Colonic mucosa (tissue), 4 donors: Measurements from ENCODE around the gene KIAA1549. TPM values are rescaled to one million over a fixed set of nuclear protein-coding genes. Genes with fewer than 3 reads are reported as not detected.
"Not testable (repeated sequence)": the region's sequence is repeated elsewhere in the genome, so short reads cannot be mapped to it uniquely, and the experiment has no call there.

Experiments used
- DNase-seq: peaks from one replicate; pipeline ENCODE4 v3.0.0-alpha.2; 2020
- H3K27ac ChIP-seq: fragments of 200-600 bp; one replicate; pipeline ENCODE4 v1.8.0; 2021
- H3K27me3 ChIP-seq: fragments of 200-600 bp; one replicate; pipeline ENCODE4 v1.8.0; 2021
- H3K36me3 ChIP-seq: fragments of 200-600 bp; one replicate; pipeline ENCODE4 v1.8.0; 2021
- H3K4me1 ChIP-seq: fragments of 200-600 bp; one replicate; pipeline ENCODE4 v1.8.0; 2021; ENCODE audit warnings: mild to moderate bottlenecking
- H3K4me3 ChIP-seq: fragments of 200-600 bp; one replicate; pipeline ENCODE4 v1.8.0; 2021
- H3K9ac ChIP-seq, 2 donors: one replicate each; pipeline ENCODE4 v1.7.0; 2013; ENCODE audit warnings: control low read depth in 2 of 2, low read depth in 2 of 2, low read length in 2 of 2
- H3K9me3 ChIP-seq: fragments of 200-600 bp; one replicate; pipeline ENCODE4 v1.8.0; 2021
- intact Hi-C: fragments of 100-400 bp; cut with DNase I; formaldehyde crosslinking; loops from one replicate; pipeline ENCODE4 v1.14.1; 2022
- total RNA-seq, 2 donors: library from RNA; stranded (reverse); fragmentation: NEBNext Ultra II Directional in 1 of 2; extraction: Animal tissue kit (Norgen Biotek cat#: 25700) in 1 of 2; gene quantifications; one replicate each; pipeline ENCODE4 v1.2.1, GENCODE V29; 2021
- TF ChIP-seq, protein P1 (sequence below): fragments of 200-600 bp; IDR thresholded peaks from one replicate; pipeline ENCODE4 v1.8.0; 2022; ENCODE audit warnings: antibody characterized with exemption, mild to moderate bottlenecking
- donor health status: healthy.
- donor health status: DM: no; HTN: no; CAD: no.
- donor health status: DM: no; HTN: no; CAD: no.

The KIAA1549 gene
- total RNA-seq, 2 donors from 2014 or later = 2.9 to 3.5 TPM

DNA sequence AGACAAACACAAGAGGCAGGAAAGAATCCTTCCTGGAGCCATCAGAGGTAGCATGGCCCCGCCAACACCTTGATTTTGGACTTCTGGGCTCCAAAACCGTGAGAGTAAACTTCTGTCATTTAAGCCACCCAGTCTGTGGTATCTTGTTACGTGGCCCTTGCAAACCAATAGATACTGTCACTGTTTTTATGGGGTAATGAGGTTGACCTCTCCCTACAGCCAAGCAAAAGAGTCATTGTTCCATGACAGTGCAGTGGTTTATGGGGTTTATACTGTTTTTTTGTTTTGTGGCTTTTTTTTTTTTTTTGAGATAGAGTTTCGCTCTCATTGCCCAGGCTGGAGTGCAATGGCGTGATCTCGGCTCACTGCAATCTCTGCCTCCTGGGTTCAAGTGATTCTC is 32.8 kb downstream of the KIAA1549 start:
- H3K36me3 ChIP-seq = no peaks in the 10 kb centered on the region
- TF ChIP-seq, protein P1, sequence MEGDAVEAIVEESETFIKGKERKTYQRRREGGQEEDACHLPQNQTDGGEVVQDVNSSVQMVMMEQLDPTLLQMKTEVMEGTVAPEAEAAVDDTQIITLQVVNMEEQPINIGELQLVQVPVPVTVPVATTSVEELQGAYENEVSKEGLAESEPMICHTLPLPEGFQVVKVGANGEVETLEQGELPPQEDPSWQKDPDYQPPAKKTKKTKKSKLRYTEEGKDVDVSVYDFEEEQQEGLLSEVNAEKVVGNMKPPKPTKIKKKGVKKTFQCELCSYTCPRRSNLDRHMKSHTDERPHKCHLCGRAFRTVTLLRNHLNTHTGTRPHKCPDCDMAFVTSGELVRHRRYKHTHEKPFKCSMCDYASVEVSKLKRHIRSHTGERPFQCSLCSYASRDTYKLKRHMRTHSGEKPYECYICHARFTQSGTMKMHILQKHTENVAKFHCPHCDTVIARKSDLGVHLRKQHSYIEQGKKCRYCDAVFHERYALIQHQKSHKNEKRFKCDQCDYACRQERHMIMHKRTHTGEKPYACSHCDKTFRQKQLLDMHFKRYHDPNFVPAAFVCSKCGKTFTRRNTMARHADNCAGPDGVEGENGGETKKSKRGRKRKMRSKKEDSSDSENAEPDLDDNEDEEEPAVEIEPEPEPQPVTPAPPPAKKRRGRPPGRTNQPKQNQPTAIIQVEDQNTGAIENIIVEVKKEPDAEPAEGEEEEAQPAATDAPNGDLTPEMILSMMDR = no peak
- no peak for DNase-seq
- no peaks in the 10 kb centered on the region for H3K9me3 ChIP-seq
- H3K4me3 ChIP-seq = no peak overlapping the region
- intact Hi-C loops = no loop called here
- H3K27me3 ChIP-seq = no peaks in the 10 kb centered on the region
- H3K4me1 ChIP-seq = no peaks in the 10 kb centered on the region
- no peak overlapping the region for H3K9ac ChIP-seq
- no peak overlapping the region for H3K27ac ChIP-seq

DNA sequence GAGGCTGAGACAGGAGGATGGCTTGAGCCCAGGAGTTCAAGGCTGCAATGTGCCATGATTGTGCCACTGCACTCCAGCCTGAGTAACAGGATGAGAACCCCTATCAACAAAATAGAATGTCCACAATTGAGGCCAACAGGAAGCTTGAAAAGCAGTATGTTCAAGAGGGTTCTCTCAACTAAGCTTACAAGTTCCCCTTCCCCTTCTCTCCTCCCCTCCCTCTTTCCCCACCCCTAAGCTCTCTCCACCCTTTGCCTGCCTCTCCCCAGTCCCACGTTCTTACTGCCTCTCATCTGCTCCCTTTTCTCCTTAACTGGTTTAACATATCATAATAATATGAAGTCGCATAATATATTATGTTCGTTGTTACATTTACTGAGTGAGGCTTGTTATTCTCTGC is 35.4 kb downstream of the KIAA1549 start:
- H3K27ac ChIP-seq = no peak overlapping the region
- no peaks in the 10 kb centered on the region for H3K36me3 ChIP-seq
- H3K4me1 ChIP-seq = no peaks in the 10 kb centered on the region
- no peak overlapping the region for H3K9ac ChIP-seq
- DNase-seq = no peak
- H3K4me3 ChIP-seq = no peak overlapping the region
- H3K27me3 ChIP-seq = no peaks in the 10 kb centered on the region
- intact Hi-C loops = no loop called here
- TF ChIP-seq, protein P1 = no peak
- H3K9me3 ChIP-seq = no peaks in the 10 kb centered on the region

- no peaks in the 10 kb centered on the region for H3K27me3 ChIP-seq
- TF ChIP-seq, protein P1 = no peak
- no peak overlapping the region for H3K9ac ChIP-seq
- H3K4me1 ChIP-seq = no peaks in the 10 kb centered on the region
- H3K27ac ChIP-seq = no peak overlapping the region
- H3K4me3 ChIP-seq = no peak overlapping the region
- intact Hi-C loops = no loop called here
- no peak for DNase-seq
- H3K36me3 ChIP-seq = no peaks in the 10 kb centered on the region
- no peaks in the 10 kb centered on the region for H3K9me3 ChIP-seq
These were observed 36.0 kb downstream of the KIAA1549 start for GRCh38 chr7:138945154-138945553.

DNA sequence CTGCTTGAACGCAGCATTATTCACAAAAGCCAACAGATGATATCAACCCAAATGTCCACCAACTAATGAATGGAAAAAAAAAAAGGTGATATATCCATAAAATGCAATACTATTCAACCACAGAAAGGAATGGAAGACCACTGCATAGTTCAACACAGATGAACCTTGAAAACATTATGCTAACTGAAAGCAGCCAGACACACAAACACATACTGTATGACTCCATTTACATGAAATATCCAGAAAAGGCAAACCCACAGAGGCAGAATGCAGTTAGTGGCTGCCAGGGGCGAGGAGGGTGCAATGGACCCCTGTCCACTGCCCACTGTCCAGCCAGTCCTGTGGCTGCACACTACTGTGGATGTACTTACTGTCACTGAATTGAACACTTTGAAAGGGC is 36.6 kb downstream of the KIAA1549 start:
- H3K4me1 ChIP-seq = no peaks in the 10 kb centered on the region
- H3K9me3 ChIP-seq = no peaks in the 10 kb centered on the region
- DNase-seq = no peak
- intact Hi-C loops = no loop called here
- H3K4me3 ChIP-seq = no peak overlapping the region
- no peak overlapping the region for H3K27ac ChIP-seq
- H3K9ac ChIP-seq = no peak overlapping the region
- H3K36me3 ChIP-seq = no peaks in the 10 kb centered on the region
- TF ChIP-seq, protein P1 = no peak
- no peaks in the 10 kb centered on the region for H3K27me3 ChIP-seq

- TF ChIP-seq, protein P1 = no peak
- no peaks in the 10 kb centered on the region for H3K36me3 ChIP-seq
- intact Hi-C loops = no loop called here
- H3K4me3 ChIP-seq = no peak overlapping the region
- H3K27me3 ChIP-seq = no peaks in the 10 kb centered on the region
- no peaks in the 10 kb centered on the region for H3K4me1 ChIP-seq
- no peak overlapping the region for H3K9ac ChIP-seq
- DNase-seq = no peak
- H3K27ac ChIP-seq = no peak overlapping the region
- no peaks in the 10 kb centered on the region for H3K9me3 ChIP-seq
These were observed 38.1 kb downstream of the KIAA1549 start for GRCh38 chr7:138943061-138943460.

- no peaks in the 10 kb centered on the region for H3K9me3 ChIP-seq
- no peak for DNase-seq
- intact Hi-C loops = no loop called here
- H3K4me1 ChIP-seq = no peaks in the 10 kb centered on the region
- H3K36me3 ChIP-seq = no peaks in the 10 kb centered on the region
- TF ChIP-seq, protein P1 = no peak
- H3K27ac ChIP-seq = no peak overlapping the region
- H3K4me3 ChIP-seq = no peak overlapping the region
- no peak overlapping the region for H3K9ac ChIP-seq
- no peaks in the 10 kb centered on the region for H3K27me3 ChIP-seq
These were observed 39.6 kb downstream of the KIAA1549 start for GRCh38 chr7:138941545-138941944.

DNA sequence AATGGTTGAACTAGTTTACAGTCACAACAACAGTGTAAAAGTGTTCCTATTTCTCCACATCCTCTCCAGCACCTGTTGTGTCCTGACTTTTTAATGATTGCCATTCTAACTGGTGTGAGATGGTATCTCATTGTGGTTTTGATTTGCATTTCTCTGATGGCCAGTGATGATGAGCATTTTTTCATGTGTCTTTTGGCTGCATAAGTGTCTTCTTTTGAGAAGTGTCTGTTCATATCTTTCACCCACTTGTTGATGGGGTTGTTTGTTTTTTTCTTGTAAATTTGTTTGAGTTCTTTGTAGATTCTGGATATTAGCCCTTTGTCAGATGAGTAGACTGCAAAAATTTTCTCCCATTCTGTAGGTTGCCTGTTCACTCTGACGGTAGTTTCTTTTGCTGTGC is 40.6 kb downstream of the KIAA1549 start:
- H3K27ac ChIP-seq, H3K9me3 ChIP-seq, H3K4me1 ChIP-seq, H3K36me3 ChIP-seq, intact Hi-C loops, DNase-seq, H3K9ac ChIP-seq, H3K27me3 ChIP-seq, H3K4me3 ChIP-seq: not testable (repeated sequence)
